Pancreas (tissue), 10 donors: ENCODE measurements around the gene ZSCAN2. TPM values are rescaled to one million over a fixed set of nuclear protein-coding genes. Genes with fewer than 3 reads are reported as not detected.
A peak's percentile ranks its signal among the peaks of the same experiment; 100 is the strongest.

Experiments
- ATAC-seq, 4 donors: fragments of 200-7000 bp; cut with Tn5 transposase; one replicate each; pipeline versions ENCODE4 v1.8.0 to v1.9.1; 2020; ENCODE audit warnings: mild to moderate bottlenecking in 4 of 4, moderate library complexity in 4 of 4
- DNase-seq, 6 donors: peaks; one replicate each; pipeline ENCODE4 v3.0.0-alpha.2; 2020
- FAIRE-seq: peaks from 2 replicates; lab custom pipeline; 2012; peaks lifted over from hg19 to GRCh38; lab: Jason Lieb, UNC
- H3K27ac ChIP-seq, 4 donors: fragments of 200-600 bp; sonication (generic); 1 replicate in 3 of 4; 2 replicates in 1 of 4; pipeline versions ENCODE4 v1.5.0 to v1.8.0; 2020
- H3K27me3 ChIP-seq, 4 donors: fragments of 200-600 bp; one replicate each; pipeline ENCODE4 v1.8.0; 2021
- H3K36me3 ChIP-seq, 3 donors: fragments of 200-600 bp; sonication (generic) in 1 of 3; one replicate each; pipeline versions ENCODE4 v1.5.0 to v1.8.0; 2020 to 2021
- H3K4me1 ChIP-seq, 3 donors: fragments of 200-600 bp; one replicate each; pipeline ENCODE4 v1.8.0; 2021
- H3K4me3 ChIP-seq, 4 donors: fragments of 200-600 bp; sonication (generic) in 2 of 4; one replicate each; pipeline versions ENCODE4 v1.5.0 to v1.8.0; 2020 to 2021
- H3K9me3 ChIP-seq, 4 donors: fragments of 200-600 bp; one replicate each; pipeline ENCODE4 v1.8.0; 2021
- WGBS, 2 donors: extraction: QIAGEN DNeasy Blood & Tissue Kit; methylation state at CpG; one replicate each; pipeline ENCODE4 v1.1.7; 2013; 5-methylcytosine and 5-hydroxymethylcytosine counted together
- intact Hi-C, 3 donors: fragments of 100-400 bp; cut with DNase I; formaldehyde crosslinking; loops; one replicate each; pipeline versions ENCODE4 v1.11.1 to v1.14.2; 2022
- polyA plus RNA-seq, 2 donors: library from polyadenylated mRNA; stranded (reverse); fragments of 200-250 nt; gene quantifications; one replicate each; pipeline ENCODE4 v1.2.3, GENCODE V29; 2013
- total RNA-seq, 6 donors: library from RNA; stranded (reverse); fragmentation: NEBNext Ultra II Directional in 4 of 6; extraction: Animal tissue kit (Norgen Biotek cat#: 25700) in 4 of 6; gene quantifications; one replicate each; pipeline versions ENCODE4 v1.2.1 to v1.2.4, GENCODE V29; 2021 to 2023
- TF ChIP-seq, protein P1 (sequence below), 4 donors: fragments of 200-600 bp; sonication (generic) in 3 of 4; IDR thresholded peaks; one replicate each; pipeline versions ENCODE4 v1.5.0 to v1.8.0; 2021; ENCODE audit warnings: antibody characterized with exemption in 4 of 4
- donor health status: healthy with polysubstance abuse.
- donor health status: DM: no; HTN: no; CAD: no; lungs with moderate emphysema.
- donor health status: DM: no; HTN: no; CAD: no.
- donor health status: control.
- donor health status: control.
- donor health status: Bipolar disorder and iron deficiency.
- donor health status: DM: yes; HTN: yes; CAD: no.
- donor health status: DM: no; HTN: no; CAD: no.
- donor health status: DM: no; HTN: no; CAD: no.
- donor health status: DM: yes; HTN: yes; CAD: no.

The ZSCAN2 gene
- total and polyA plus RNA-seq, 8 donors = 5.5 to 15.4 (median 11.9) TPM

DNA sequence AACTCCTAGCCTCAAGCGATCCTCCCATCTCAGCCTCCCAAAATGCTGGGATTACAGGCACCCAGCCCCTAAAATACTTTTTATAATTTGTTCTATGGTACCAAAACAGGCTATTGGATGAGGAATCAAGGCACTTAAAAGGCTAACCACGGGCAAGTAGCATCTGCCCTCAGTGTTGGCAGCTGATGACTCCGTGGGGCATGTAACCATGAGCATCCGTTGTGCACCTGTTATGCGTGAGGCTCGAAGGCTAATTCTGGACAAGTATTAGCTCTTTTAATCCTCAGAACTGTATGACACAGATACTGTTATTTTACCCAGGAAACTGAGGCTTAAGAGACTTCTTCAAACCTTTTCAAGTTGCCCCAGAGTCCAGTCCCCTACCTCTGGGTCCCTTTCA, 43.0 kb downstream of the ZSCAN2 start:
- Histone ChIP-seq H3K27ac (no peak overlapping the region), H3K27me3 (no peaks in the 10 kb centered on the region), H3K4me3 (no peak overlapping the region), H3K36me3 (peaks cover 5 to 59% (median 36%) of the 10 kb centered on the region in 3 donors), H3K4me1 (no peaks in the 10 kb centered on the region), H3K9me3 (no peaks in the 10 kb centered on the region)
- FAIRE-seq (no peak), DNase-seq (no peak), ATAC-seq (no peak)
- TF ChIP-seq, protein P1, sequence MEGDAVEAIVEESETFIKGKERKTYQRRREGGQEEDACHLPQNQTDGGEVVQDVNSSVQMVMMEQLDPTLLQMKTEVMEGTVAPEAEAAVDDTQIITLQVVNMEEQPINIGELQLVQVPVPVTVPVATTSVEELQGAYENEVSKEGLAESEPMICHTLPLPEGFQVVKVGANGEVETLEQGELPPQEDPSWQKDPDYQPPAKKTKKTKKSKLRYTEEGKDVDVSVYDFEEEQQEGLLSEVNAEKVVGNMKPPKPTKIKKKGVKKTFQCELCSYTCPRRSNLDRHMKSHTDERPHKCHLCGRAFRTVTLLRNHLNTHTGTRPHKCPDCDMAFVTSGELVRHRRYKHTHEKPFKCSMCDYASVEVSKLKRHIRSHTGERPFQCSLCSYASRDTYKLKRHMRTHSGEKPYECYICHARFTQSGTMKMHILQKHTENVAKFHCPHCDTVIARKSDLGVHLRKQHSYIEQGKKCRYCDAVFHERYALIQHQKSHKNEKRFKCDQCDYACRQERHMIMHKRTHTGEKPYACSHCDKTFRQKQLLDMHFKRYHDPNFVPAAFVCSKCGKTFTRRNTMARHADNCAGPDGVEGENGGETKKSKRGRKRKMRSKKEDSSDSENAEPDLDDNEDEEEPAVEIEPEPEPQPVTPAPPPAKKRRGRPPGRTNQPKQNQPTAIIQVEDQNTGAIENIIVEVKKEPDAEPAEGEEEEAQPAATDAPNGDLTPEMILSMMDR (IDR thresholded peaks at IDR 0.05) = no peak
- intact Hi-C loops = no loop called here
- 79 to 84% methylated on average over 6 of the region's 6 CpGs for WGBS, 2 donors

DNA sequence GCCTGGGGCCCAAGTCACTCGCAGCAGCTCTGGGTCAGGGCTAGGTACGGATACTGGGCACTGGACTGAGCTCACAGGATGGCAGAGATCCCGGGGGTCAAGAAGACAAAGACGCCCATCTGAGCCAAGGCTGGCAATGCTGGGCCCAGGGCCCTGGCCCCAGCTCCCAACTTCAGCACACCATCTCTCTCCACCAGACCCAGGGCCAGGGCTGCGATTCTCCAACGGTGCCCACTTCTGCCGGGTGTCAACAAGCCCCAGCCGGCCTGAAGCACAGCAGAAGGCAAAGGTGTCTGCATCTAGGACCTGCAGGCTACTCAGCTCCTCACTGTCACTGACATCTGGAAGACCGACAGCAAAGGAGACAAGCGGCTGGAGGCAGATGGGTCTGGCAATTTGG, 44.7 kb downstream of the ZSCAN2 start:
- H3K9me3 ChIP-seq = no peaks in the 10 kb centered on the region
- intact Hi-C loops = no loop called here
- no peak for DNase-seq
- no peak overlapping the region for H3K27ac ChIP-seq
- no peak overlapping the region for H3K4me3 ChIP-seq
- ATAC-seq = no peak
- H3K4me1 ChIP-seq = no peaks in the 10 kb centered on the region
- TF ChIP-seq, protein P1 (IDR thresholded peaks at IDR 0.05) = no peak
- H3K27me3 ChIP-seq = no peaks in the 10 kb centered on the region
- no peak for FAIRE-seq
- peaks cover 5 to 61% (median 28%) of the 10 kb centered on the region in 3 donors for H3K36me3 ChIP-seq
- WGBS, 2 donors = 88 to 98% methylated on average over 10 of the region's 10 CpGs

DNA sequence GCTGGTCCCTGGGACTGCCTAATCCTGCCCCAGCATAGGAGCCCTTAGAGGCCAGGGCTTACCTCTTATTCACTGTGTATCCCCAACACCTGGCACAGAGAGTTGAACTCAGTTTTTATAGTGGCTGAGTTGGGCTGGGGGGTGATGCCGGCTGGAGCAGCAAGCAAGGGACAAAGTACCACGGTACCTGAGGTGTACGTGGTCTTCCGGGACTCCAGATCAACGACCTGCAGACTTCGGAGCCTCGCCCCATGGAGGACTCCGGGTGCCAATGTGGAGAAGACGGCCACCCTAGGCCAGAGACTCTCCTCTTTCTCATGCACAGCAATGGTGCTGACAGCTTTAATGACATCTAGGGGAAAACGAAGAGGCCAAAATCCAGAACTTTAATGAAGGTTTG, 45.2 kb downstream of the ZSCAN2 start:
- DNase-seq (no peak), FAIRE-seq (no peak), ATAC-seq (no peak)
- Histone ChIP-seq H3K27me3 (no peaks in the 10 kb centered on the region), H3K4me1 (no peaks in the 10 kb centered on the region), H3K9me3 (no peaks in the 10 kb centered on the region), H3K4me3 (no peak overlapping the region), H3K36me3 (peaks cover 5 to 63% (median 23%) of the 10 kb centered on the region in 3 donors), H3K27ac (no peak overlapping the region)
- intact Hi-C loops = no loop called here
- WGBS, 2 donors = 87 to 91% methylated on average over 10 of the region's 10 CpGs
- TF ChIP-seq, protein P1 (IDR thresholded peaks at IDR 0.05) = no peak

DNA sequence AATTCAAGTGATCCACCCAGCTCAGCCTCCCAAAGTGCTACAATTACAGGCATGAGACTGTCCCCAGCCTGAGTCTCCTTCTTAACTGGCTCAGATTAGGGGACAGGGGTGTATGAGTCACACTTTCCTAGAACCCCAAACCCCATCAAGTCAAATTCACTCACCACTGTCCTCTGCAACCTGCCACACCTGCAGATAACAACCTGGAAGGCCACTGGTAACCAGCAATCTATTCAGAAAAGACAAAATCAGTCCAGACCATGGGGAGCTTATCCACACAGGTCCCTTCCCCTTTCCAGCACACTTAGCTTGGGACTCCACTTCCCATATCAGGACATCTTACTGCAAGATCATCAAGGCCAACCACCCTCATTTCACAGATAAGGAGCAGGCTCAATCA, 46.9 kb downstream of the ZSCAN2 start:
- Histone ChIP-seq H3K27ac (no peak overlapping the region), H3K4me3 (no peak overlapping the region), H3K9me3 (no peaks in the 10 kb centered on the region), H3K27me3 (no peaks in the 10 kb centered on the region), H3K36me3 (peaks cover 5 to 56% (median 21%) of the 10 kb centered on the region in 3 donors), H3K4me1 (peaks cover 0 to 5% (median 0%) of the 10 kb centered on the region in 3 donors)
- intact Hi-C loops = no loop called here
- no peak for DNase-seq
- ATAC-seq = no peak
- TF ChIP-seq, protein P1 (IDR thresholded peaks at IDR 0.05) = no peak
- FAIRE-seq = no peak

DNA sequence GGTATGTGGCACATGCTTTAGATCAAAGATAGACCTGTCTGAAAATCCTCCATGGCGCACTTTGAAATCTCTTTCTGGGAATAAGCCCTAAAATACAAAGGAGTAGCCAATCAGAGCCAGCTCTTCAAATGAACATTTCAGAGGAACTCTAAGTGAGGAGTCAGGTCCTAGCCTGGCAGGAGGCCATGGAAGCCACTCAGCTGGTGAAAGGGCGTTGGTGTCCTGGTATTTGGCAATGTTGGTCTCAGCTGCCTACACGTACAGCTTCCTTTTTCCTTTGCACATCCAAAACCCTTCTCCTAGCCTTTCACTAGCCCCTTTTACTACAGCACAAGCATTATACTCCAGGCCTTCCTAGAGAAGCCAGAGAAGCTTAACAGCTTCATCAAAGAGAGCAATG, 47.7 kb downstream of the ZSCAN2 start:
- DNase-seq (no peak), ATAC-seq (peak in 1 of 4 donors; percentile 20), FAIRE-seq (no peak)
- Histone ChIP-seq H3K4me3 (no peak overlapping the region), H3K27me3 (no peaks in the 10 kb centered on the region), H3K9me3 (no peaks in the 10 kb centered on the region), H3K36me3 (peaks cover 5 to 56% (median 21%) of the 10 kb centered on the region in 3 donors), H3K27ac (no peak overlapping the region), H3K4me1 (peaks cover 0 to 12% (median 0%) of the 10 kb centered on the region in 3 donors)
- WGBS, 2 donors = 66 to 67% methylated on average over 3 of the region's 3 CpGs
- TF ChIP-seq, protein P1 (IDR thresholded peaks at IDR 0.05) = no peak
- intact Hi-C loops = no loop called here
